Measurements from ENCODE around the gene RTN4RL2. TPM values are rescaled to one million over a fixed set of nuclear protein-coding genes. Genes with fewer than 3 reads are reported as not detected.

RTN4RL2 gene
- total RNA-seq, 2 donors from 2014 or later = 0.22 to 0.82 TPM

DNA sequence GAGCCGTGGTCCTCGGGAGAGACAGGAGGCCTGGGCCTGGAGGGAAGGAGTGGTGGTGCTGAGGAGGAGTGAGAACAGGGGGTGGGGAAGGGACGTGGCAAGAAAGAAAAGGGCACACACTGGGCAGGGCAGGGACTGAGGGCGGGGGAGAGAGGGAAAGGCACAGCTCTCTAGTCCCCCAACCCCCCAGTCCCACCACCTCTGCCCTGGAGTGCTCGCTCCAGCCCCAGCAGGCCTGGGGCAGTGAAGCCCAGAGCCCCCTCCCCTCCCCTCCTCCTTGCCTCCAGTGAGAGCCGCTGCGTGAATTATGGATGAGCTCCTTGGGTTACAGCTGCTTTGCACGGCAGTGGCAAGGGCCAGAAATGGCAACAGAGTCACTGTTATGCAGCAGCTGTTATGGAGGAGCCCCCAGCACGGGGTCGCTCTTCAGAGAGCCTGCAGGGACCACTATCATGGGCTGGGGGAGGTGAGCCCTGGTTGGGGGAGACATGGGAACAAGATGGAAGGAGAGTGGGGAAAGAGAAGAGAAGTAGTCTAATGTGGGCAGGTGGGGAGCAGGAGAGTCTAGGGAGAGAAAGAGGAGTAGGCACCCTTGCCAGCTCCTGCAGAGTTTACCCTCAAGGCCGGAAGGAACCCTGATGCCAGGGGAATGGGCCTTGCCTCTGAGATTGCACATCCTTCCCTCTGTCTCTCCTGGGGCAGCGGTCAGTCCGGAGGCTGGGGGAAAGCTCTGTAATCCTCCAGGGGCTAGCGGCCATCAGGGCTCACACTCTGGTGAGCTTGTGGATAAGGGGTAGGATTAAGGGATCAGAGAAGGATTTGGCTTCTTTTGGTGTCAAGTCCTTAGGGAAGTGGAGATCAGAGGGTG lies 3.6 kb downstream of the RTN4RL2 start:
- H3K4me1 Mint-ChIP-seq = peaks cover 13% of the 10 kb centered on the region
- H3K4me3 Mint-ChIP-seq = no peak overlapping the region
- peaks cover 26% of the 10 kb centered on the region for H3K27me3 Mint-ChIP-seq
- no peaks in the 10 kb centered on the region for H3K9me3 Mint-ChIP-seq
- H3K36me3 Mint-ChIP-seq (ENCODE audit: low read depth) = no peaks in the 10 kb centered on the region
- no peak overlapping the region for H3K27ac Mint-ChIP-seq
- no peak for ATAC-seq (replicated peaks)

DNA sequence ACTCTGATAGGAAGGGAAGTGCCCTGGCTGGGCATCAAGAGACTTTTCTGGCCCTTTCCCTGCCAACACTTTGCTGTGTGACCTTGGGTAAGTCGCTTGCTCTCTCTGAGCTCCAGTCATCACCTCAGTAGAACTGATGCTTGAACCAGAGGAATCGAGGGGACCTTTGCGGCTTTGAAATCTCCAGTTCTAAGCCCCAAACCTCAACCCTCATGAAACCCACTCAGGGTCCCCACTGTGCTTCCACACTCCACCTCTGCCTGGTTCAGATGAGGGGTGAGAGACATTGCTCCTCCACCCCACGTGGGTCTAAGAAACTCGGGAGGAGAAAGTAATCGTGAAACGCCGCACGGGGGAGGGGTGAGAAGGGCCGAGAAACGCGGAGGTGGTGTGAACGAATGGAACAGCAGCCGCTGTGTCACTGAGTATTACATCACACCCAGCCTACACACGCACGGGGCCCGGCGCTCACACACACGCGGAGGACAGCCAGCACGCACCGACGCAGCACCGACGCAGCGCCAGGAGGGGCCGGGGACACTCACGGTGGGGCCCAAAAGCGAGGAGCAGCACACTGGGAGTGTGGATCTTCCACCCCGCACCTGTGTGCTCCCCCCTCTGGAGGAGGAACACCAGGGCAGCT lies 4.3 kb downstream of the RTN4RL2 start:
- Mint-ChIP-seq H3K27ac (no peak overlapping the region), H3K36me3 (ENCODE audit: low read depth) (no peaks in the 10 kb centered on the region), H3K9me3 (no peaks in the 10 kb centered on the region)

DNA sequence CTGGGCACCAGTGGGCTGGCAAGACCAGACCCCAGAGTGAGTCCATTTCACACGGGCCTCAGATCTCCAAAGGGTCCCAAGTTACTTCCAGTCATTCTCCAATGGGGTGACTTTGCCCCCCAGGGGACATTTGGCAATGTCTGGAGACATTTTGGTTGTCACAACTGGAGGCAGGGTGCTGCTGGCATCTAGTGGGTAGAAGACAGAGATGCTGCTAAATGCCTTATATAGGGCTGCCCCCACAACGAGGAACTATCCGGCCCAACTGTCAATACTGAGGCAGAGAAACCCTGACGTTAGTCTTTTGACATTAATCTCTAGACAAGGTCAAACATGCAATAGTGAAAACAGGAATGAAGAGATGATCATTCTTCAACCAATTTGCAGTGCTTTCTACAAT lies 6.4 kb downstream of the RTN4RL2 start:
- Mint-ChIP-seq H3K27me3 (peaks cover 12% of the 10 kb centered on the region), H3K4me1 (no peaks in the 10 kb centered on the region), H3K36me3 (ENCODE audit: low read depth) (no peaks in the 10 kb centered on the region), H3K9me3 (no peaks in the 10 kb centered on the region), H3K27ac (no peak overlapping the region), H3K4me3 (no peak overlapping the region)
- no peak for ATAC-seq (replicated peaks)

More for the DNA sequence above, 4.3 kb downstream of the RTN4RL2 start:
- H3K4me3 Mint-ChIP-seq = no peak overlapping the region
- H3K27me3 Mint-ChIP-seq = peaks cover 21% of the 10 kb centered on the region
- ATAC-seq (replicated peaks) = no peak
- H3K4me1 Mint-ChIP-seq = peaks cover 7% of the 10 kb centered on the region

DNA sequence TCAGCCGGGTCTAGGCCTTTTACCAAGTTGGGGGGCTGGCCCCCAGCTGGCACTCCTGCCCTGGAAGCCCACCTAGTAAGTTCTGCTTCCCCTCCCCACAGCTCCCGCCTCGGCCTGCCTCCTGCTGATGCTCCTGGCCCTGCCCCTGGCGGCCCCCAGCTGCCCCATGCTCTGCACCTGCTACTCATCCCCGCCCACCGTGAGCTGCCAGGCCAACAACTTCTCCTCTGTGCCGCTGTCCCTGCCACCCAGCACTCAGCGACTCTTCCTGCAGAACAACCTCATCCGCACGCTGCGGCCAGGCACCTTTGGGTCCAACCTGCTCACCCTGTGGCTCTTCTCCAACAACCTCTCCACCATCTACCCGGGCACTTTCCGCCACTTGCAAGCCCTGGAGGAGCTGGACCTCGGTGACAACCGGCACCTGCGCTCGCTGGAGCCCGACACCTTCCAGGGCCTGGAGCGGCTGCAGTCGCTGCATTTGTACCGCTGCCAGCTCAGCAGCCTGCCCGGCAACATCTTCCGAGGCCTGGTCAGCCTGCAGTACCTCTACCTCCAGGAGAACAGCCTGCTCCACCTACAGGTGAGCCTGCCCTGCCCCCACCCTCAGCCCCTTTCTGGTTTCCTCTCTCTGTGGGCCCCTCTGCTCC lies 7.3 kb downstream of the RTN4RL2 start:
- H3K4me1 Mint-ChIP-seq = no peaks in the 10 kb centered on the region
- no peak overlapping the region for H3K4me3 Mint-ChIP-seq
- H3K9me3 Mint-ChIP-seq = no peaks in the 10 kb centered on the region
- no peak overlapping the region for H3K27ac Mint-ChIP-seq
- H3K36me3 Mint-ChIP-seq (ENCODE audit: low read depth) = no peaks in the 10 kb centered on the region
- no peak for ATAC-seq (replicated peaks)
- peaks cover 8% of the 10 kb centered on the region for H3K27me3 Mint-ChIP-seq

DNA sequence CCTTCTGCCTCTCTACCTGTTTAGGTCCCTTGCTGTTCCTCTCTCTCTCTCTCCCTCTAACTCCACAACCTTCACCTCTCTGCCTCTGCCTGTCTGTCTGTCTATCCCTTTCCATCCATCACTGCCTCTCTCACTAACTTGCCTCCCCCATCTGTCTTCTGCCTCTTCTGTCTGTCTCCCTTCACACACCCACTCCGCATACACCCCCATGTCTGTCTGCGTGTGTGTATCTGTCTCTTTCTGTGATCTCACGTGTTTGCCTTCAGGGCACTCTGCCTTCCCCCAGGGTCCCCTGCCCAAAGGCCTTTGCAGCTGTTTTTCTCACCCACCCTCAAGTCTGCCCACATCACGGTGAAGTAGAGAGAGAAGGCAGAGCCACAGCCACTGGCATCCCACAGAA lies 7.9 kb downstream of the RTN4RL2 start:
- no peak overlapping the region for H3K4me3 Mint-ChIP-seq
- no peaks in the 10 kb centered on the region for H3K9me3 Mint-ChIP-seq
- peaks cover 1% of the 10 kb centered on the region for H3K27me3 Mint-ChIP-seq
- H3K27ac Mint-ChIP-seq = no peak overlapping the region
- ATAC-seq (replicated peaks) = no peak
- no peaks in the 10 kb centered on the region for H3K4me1 Mint-ChIP-seq
- no peaks in the 10 kb centered on the region for H3K36me3 Mint-ChIP-seq (ENCODE audit: low read depth)

DNA sequence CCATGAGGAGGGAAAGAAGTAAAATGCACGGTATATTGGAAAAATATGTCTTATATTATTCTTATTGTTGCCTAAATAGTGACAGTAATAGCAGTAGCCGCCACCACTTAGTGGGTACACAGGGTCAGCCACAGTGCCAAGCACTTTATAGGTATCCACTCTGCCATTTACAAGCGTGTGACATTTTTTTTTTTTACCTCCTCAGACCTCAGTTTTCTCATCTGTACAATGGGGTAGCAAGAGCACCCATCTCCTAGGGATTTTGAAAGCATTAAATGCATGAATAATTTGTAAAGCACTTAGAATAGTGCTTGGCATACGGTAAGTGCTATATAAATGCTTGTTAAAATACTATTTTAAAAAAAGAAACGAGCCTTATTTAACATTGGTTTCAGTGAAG lies 8.9 kb downstream of the RTN4RL2 start:
- no peak for ATAC-seq (replicated peaks)
- no peaks in the 10 kb centered on the region for H3K27me3 Mint-ChIP-seq
- H3K4me3 Mint-ChIP-seq = no peak overlapping the region
- H3K4me1 Mint-ChIP-seq = peaks cover 4% of the 10 kb centered on the region
- no peaks in the 10 kb centered on the region for H3K9me3 Mint-ChIP-seq
- no peaks in the 10 kb centered on the region for H3K36me3 Mint-ChIP-seq (ENCODE audit: low read depth)
- no peak overlapping the region for H3K27ac Mint-ChIP-seq

DNA sequence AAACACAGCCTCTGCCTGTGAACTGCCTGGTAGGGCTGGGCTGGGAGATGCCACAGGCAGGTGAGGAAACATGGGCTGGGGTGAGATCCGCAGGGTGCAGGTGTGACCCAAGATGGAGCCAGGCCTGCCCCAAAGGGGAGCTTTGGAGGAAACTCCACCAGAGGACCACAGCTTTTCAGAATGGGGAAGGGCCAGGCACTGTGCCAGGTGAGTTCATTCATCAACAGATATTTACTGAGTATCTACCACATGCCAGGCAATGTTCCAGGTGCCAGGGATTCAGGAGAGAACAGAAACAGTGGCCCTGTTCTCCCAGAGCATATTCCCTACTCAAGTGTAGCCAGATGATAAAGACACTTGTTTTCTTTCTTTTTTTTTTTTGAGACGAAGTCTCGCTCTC lies 11.2 kb downstream of the RTN4RL2 start:
- Mint-ChIP-seq H3K36me3 (ENCODE audit: low read depth) (no peaks in the 10 kb centered on the region), H3K4me1 (peaks cover 4% of the 10 kb centered on the region), H3K27me3 (no peaks in the 10 kb centered on the region), H3K27ac (no peak overlapping the region), H3K9me3 (no peaks in the 10 kb centered on the region), H3K4me3 (no peak overlapping the region)
- ATAC-seq (replicated peaks) = no peak

DNA sequence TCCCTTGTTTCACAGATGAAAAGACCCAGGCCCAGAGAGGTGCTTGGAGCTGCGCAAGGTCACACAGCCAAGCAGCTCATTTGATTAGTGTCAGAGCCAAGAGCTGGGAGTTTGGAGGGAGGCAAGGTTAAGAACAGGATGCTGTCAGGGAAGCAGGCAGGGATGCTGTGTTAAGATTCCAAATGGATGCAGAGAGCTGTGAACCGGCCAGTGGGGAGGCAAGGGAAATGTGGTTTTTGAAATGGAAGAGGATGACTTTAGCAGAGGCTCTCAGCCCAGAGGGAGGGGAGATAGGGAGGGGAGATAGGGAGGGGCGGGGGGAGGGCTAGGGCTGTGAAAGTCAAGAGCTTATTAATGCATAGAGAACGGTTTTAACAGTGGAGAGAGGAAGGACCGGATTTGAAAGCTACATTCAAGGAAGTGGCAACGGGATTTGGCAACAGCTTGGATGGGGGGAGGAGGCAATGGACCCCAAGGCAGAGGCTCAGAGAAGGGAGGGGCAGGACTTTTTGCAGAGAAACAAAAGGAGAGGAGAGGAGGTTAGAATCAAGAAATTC lies 13.0 kb downstream of the RTN4RL2 start:
- Mint-ChIP-seq H3K27me3 (no peaks in the 10 kb centered on the region), H3K36me3 (ENCODE audit: low read depth) (no peaks in the 10 kb centered on the region), H3K4me3 (no peak overlapping the region), H3K27ac (no peak overlapping the region), H3K9me3 (no peaks in the 10 kb centered on the region), H3K4me1 (peaks cover 4% of the 10 kb centered on the region)
- no peak for ATAC-seq (replicated peaks)

DNA sequence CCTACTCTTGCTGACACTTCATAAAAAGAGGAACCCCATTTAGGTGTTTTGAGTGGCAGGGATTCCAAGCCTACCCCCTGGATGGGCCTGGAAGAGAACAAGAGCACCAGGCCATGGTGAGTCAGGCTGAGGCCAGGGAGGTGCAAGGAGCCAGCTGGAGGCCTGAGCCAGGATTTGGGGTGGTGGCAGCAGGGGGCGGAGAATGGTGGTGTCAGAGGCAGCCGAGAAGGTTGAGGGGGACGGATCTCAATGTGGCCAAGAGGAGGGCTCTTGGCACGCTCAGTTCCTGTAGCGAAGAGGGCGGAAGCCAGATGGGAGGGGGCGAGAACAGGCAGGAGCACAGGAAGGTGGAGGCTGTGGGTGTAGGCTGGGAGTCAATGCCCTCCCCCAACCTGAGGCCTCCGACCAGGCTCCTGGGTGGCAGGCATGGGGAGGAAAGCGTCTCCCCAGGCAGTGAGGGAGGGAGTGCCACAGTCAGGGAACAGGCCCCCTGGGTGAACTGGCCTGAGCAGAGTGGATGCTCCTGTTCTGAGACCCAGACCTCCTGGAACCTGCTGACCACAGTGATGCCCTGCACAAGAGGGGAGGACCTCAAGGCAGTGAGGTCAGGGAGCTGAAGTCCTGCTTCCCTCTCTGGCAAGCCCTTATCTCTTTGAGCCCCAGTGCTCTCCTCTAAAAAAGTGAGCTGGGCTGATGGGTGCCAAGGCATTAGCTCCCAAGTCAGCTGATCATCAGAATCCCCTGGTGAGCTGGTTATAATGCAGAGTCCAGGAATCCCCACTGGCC lies 13.9 kb downstream of the RTN4RL2 start:
- H3K9me3 Mint-ChIP-seq = no peaks in the 10 kb centered on the region
- H3K27me3 Mint-ChIP-seq = no peaks in the 10 kb centered on the region
- H3K4me3 Mint-ChIP-seq = peak overlapping the region; percentile 45
- peaks cover 4% of the 10 kb centered on the region for H3K4me1 Mint-ChIP-seq
- peak; percentile 8 for ATAC-seq (replicated peaks)
- no peak overlapping the region for H3K27ac Mint-ChIP-seq
- no peaks in the 10 kb centered on the region for H3K36me3 Mint-ChIP-seq (ENCODE audit: low read depth)

DNA sequence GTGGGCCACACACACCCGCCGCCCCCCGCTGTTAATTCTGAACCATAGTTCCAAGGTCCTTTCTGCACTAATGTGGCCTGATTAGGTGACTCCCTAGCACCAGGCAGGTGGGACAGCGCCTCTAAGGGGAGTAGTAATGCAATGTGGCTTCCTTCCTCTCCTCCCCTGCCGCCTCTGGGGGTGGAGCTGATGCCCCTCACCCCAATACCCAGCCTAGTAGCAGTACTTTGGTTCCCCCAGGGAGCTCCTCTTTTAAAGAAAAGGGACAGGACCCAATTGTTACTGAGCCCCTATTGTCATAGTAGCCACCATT lies 14.4 kb downstream of the RTN4RL2 start:
- H3K27me3 Mint-ChIP-seq = peaks cover 5% of the 10 kb centered on the region
- no peak overlapping the region for H3K27ac Mint-ChIP-seq
- H3K4me3 Mint-ChIP-seq = peak overlapping the region; percentile 64
- ATAC-seq (replicated peaks) = no peak
- no peaks in the 10 kb centered on the region for H3K36me3 Mint-ChIP-seq (ENCODE audit: low read depth)
- no peaks in the 10 kb centered on the region for H3K9me3 Mint-ChIP-seq
- H3K4me1 Mint-ChIP-seq = peaks cover 4% of the 10 kb centered on the region

DNA sequence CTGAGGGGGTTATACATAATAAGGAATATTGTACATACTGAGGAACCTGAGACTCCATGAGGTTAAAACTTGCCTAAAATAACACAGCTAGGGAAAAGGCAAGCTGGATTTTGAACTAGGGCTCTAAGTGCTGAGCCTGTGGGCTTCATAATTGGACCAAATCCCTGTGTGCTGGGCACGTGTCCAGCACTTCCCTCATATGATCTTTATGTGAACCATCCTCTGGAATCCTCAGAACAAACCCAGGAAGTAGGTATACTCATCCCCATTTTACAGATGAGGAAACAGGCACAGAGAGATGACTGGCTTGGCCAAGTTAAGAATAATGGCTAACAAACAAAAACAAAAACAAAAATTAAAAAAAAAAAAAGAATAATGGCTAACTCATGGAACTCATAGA lies 14.9 kb downstream of the RTN4RL2 start:
- Mint-ChIP-seq H3K36me3 (ENCODE audit: low read depth) (no peaks in the 10 kb centered on the region), H3K4me1 (peaks cover 6% of the 10 kb centered on the region), H3K27me3 (peaks cover 5% of the 10 kb centered on the region), H3K27ac (no peak overlapping the region), H3K9me3 (no peaks in the 10 kb centered on the region), H3K4me3 (peak overlapping the region; percentile 64)
- ATAC-seq (replicated peaks) = no peak

DNA sequence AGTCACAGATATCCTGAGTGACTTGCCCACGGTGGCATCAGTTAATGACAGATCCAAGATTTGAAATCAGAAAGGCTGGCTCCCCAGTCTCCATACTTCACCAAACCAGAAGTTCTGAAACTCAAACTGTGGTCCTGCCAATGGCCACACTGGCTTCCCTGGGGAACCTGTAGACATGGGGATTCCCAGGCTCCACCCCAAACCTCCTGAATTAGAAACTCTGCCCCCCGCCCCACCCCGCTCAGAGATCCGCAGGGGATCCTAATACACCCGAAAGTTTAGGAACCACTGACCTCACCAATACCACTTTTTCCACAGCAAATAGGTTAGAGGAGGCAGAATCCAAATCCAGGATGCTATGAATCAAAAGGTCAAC lies 15.3 kb downstream of the RTN4RL2 start:
- H3K27ac Mint-ChIP-seq = no peak overlapping the region
- no peaks in the 10 kb centered on the region for H3K9me3 Mint-ChIP-seq
- H3K27me3 Mint-ChIP-seq = peaks cover 5% of the 10 kb centered on the region
- H3K36me3 Mint-ChIP-seq (ENCODE audit: low read depth) = no peaks in the 10 kb centered on the region
- peak overlapping the region; percentile 64 for H3K4me3 Mint-ChIP-seq
- ATAC-seq (replicated peaks) = no peak
- peaks cover 9% of the 10 kb centered on the region for H3K4me1 Mint-ChIP-seq

DNA sequence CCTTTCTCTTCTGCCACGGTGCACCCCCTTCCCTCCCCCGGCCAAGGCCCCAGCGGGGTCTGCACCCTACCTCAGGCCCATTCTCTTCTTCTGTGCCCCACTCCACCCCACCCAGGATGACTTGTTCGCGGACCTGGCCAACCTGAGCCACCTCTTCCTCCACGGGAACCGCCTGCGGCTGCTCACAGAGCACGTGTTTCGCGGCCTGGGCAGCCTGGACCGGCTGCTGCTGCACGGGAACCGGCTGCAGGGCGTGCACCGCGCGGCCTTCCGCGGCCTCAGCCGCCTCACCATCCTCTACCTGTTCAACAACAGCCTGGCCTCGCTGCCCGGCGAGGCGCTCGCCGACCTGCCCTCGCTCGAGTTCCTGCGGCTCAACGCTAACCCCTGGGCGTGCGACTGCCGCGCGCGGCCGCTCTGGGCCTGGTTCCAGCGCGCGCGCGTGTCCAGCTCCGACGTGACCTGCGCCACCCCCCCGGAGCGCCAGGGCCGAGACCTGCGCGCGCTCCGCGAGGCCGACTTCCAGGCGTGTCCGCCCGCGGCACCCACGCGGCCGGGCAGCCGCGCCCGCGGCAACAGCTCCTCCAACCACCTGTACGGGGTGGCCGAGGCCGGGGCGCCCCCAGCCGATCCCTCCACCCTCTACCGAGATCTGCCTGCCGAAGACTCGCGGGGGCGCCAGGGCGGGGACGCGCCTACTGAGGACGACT lies 15.9 kb downstream of the RTN4RL2 start:
- Mint-ChIP-seq H3K27ac (no peak overlapping the region), H3K36me3 (ENCODE audit: low read depth) (no peaks in the 10 kb centered on the region), H3K9me3 (no peaks in the 10 kb centered on the region), H3K27me3 (peaks cover 5% of the 10 kb centered on the region), H3K4me3 (peak overlapping the region; percentile 64), H3K4me1 (peaks cover 9% of the 10 kb centered on the region)
- ATAC-seq (replicated peaks) = peak; percentile 50
